ENCODE measurements around the gene YJU2.
"Not testable (repeated sequence)": the region's sequence is repeated elsewhere in the genome, so short reads cannot be mapped to it uniquely, and the experiment has no call there.

YJU2 gene

GRCh38 chr19:4284176-4284958 is 37.5 kb downstream of the YJU2 start:
- Histone ChIP-seq H4K5ac (ENCODE audit: low read length) (no peak overlapping the region), H3K4me1 (ENCODE audit: control insufficient read depth, low read depth, low read length) (no peaks in the 10 kb centered on the region), H3K56ac (ENCODE audit: low read length) (no peak overlapping the region), H3K27me3 (ENCODE audit: insufficient read depth, low read length, poor library complexity) (peaks cover 8% of the 10 kb centered on the region), H3K23ac (ENCODE audit: low read length) (no peak overlapping the region), H3K27ac (ENCODE audit: low read depth, low read length) (no peak overlapping the region), H2AK5ac (ENCODE audit: low read length) (no peak overlapping the region), H3K4ac (ENCODE audit: low read depth, low read length) (no peak overlapping the region), H3K18ac (ENCODE audit: low read length) (no peak overlapping the region), H2BK120ac (ENCODE audit: low read depth, low read length) (no peak overlapping the region), H4K8ac (ENCODE audit: low read depth, low read length) (no peak overlapping the region), H3K4me3 (ENCODE audit: low read length) (no peak overlapping the region), H3K9ac (ENCODE audit: low read length) (no peak overlapping the region), H2BK5ac (ENCODE audit: low read length) (no peak overlapping the region), H3K4me2 (ENCODE audit: low read length) (no peak overlapping the region), H3K36me3 (ENCODE audit: control insufficient read depth, insufficient read depth, low read length) (no peaks in the 10 kb centered on the region), H2BK15ac (replicated peaks; ENCODE audit: low read depth) (no peak overlapping the region), H3K79me2 (ENCODE audit: control insufficient read depth, insufficient read depth, low read length) (no peaks in the 10 kb centered on the region), H3K79me1 (ENCODE audit: low read length) (no peaks in the 10 kb centered on the region)
- no CpG with 5 or more reads among the region's 20 CpGs for WGBS (ENCODE audit: extremely low coverage, insufficient coverage, low lambda C conversion rate)
- DNase-seq, result peak; percentile 88

GRCh38 chr19:4284974-4285373 is 38.1 kb downstream of the YJU2 start:
- H3K56ac ChIP-seq (ENCODE audit: low read length), result no peak overlapping the region
- H3K18ac ChIP-seq (ENCODE audit: low read length), result no peak overlapping the region
- H3K23ac ChIP-seq (ENCODE audit: low read length), result no peak overlapping the region
- DNase-seq, result no peak
- no peak overlapping the region for H3K4ac ChIP-seq (ENCODE audit: low read depth, low read length)
- H3K79me1 ChIP-seq (ENCODE audit: low read length), result no peaks in the 10 kb centered on the region
- H3K79me2 ChIP-seq (ENCODE audit: control insufficient read depth, insufficient read depth, low read length), result no peaks in the 10 kb centered on the region
- H3K4me2 ChIP-seq (ENCODE audit: low read length), result no peak overlapping the region
- H3K4me3 ChIP-seq (ENCODE audit: low read length), result no peak overlapping the region
- WGBS (ENCODE audit: extremely low coverage, insufficient coverage, low lambda C conversion rate), result no CpG with 5 or more reads among the region's 6 CpGs
- no peak overlapping the region for H2BK5ac ChIP-seq (ENCODE audit: low read length)
- H3K36me3 ChIP-seq (ENCODE audit: control insufficient read depth, insufficient read depth, low read length), result no peaks in the 10 kb centered on the region
- no peak overlapping the region for H4K5ac ChIP-seq (ENCODE audit: low read length)
- no peak overlapping the region for H4K8ac ChIP-seq (ENCODE audit: low read depth, low read length)
- no peak overlapping the region for H3K27ac ChIP-seq (ENCODE audit: low read depth, low read length)
- H2BK120ac ChIP-seq (ENCODE audit: low read depth, low read length), result no peak overlapping the region
- H3K27me3 ChIP-seq (ENCODE audit: insufficient read depth, low read length, poor library complexity), result peaks cover 4% of the 10 kb centered on the region
- no peak overlapping the region for H2BK15ac ChIP-seq (replicated peaks; ENCODE audit: low read depth)
- no peak overlapping the region for H3K9ac ChIP-seq (ENCODE audit: low read length)
- H2AK5ac ChIP-seq (ENCODE audit: low read length), result no peak overlapping the region
- H3K4me1 ChIP-seq (ENCODE audit: control insufficient read depth, low read depth, low read length), result no peaks in the 10 kb centered on the region

- H3K4ac ChIP-seq (ENCODE audit: low read depth, low read length); H3K4me3 ChIP-seq (ENCODE audit: low read length); DNase-seq; H3K18ac ChIP-seq (ENCODE audit: low read length); H2BK5ac ChIP-seq (ENCODE audit: low read length); H3K4me1 ChIP-seq (ENCODE audit: control insufficient read depth, low read depth, low read length); H3K79me2 ChIP-seq (ENCODE audit: control insufficient read depth, insufficient read depth, low read length); H2AK5ac ChIP-seq (ENCODE audit: low read length); H4K5ac ChIP-seq (ENCODE audit: low read length); H3K27ac ChIP-seq (ENCODE audit: low read depth, low read length); H3K56ac ChIP-seq (ENCODE audit: low read length); H3K4me2 ChIP-seq (ENCODE audit: low read length); H3K23ac ChIP-seq (ENCODE audit: low read length); H2BK120ac ChIP-seq (ENCODE audit: low read depth, low read length); H4K8ac ChIP-seq (ENCODE audit: low read depth, low read length); H2BK15ac ChIP-seq (replicated peaks; ENCODE audit: low read depth); H3K27me3 ChIP-seq (ENCODE audit: insufficient read depth, low read length, poor library complexity); H3K9ac ChIP-seq (ENCODE audit: low read length); H3K79me1 ChIP-seq (ENCODE audit: low read length); H3K36me3 ChIP-seq (ENCODE audit: control insufficient read depth, insufficient read depth, low read length): not testable (repeated sequence)
- no CpG with 5 or more reads among the region's 4 CpGs for WGBS (ENCODE audit: extremely low coverage, insufficient coverage, low lambda C conversion rate)
These were observed 39.3 kb downstream of the YJU2 start for GRCh38 chr19:4286141-4286540.

GRCh38 chr19:4288091-4288777 is 41.4 kb downstream of the YJU2 start:
- WGBS (ENCODE audit: extremely low coverage, insufficient coverage, low lambda C conversion rate), result no CpG with 5 or more reads among the region's 16 CpGs
- Histone ChIP-seq H3K4ac (ENCODE audit: low read depth, low read length) (no peak overlapping the region), H2BK15ac (replicated peaks; ENCODE audit: low read depth) (no peak overlapping the region), H4K5ac (ENCODE audit: low read length) (no peak overlapping the region), H3K4me2 (ENCODE audit: low read length) (no peak overlapping the region), H3K4me3 (ENCODE audit: low read length) (no peak overlapping the region), H3K36me3 (ENCODE audit: control insufficient read depth, insufficient read depth, low read length) (no peaks in the 10 kb centered on the region), H3K79me1 (ENCODE audit: low read length) (no peaks in the 10 kb centered on the region), H3K56ac (ENCODE audit: low read length) (no peak overlapping the region), H4K8ac (ENCODE audit: low read depth, low read length) (no peak overlapping the region), H3K4me1 (ENCODE audit: control insufficient read depth, low read depth, low read length) (no peaks in the 10 kb centered on the region), H3K27me3 (ENCODE audit: insufficient read depth, low read length, poor library complexity) (no peaks in the 10 kb centered on the region), H3K18ac (ENCODE audit: low read length) (no peak overlapping the region), H2BK120ac (ENCODE audit: low read depth, low read length) (no peak overlapping the region), H3K79me2 (ENCODE audit: control insufficient read depth, insufficient read depth, low read length) (no peaks in the 10 kb centered on the region), H3K27ac (ENCODE audit: low read depth, low read length) (no peak overlapping the region), H3K23ac (ENCODE audit: low read length) (no peak overlapping the region), H2AK5ac (ENCODE audit: low read length) (no peak overlapping the region), H3K9ac (ENCODE audit: low read length) (no peak overlapping the region), H2BK5ac (ENCODE audit: low read length) (no peak overlapping the region)
- peak; percentile 77 for DNase-seq

GRCh38 chr19:4291184-4291732 is 44.4 kb downstream of the YJU2 start:
- H2BK5ac ChIP-seq (ENCODE audit: low read length), result no peak overlapping the region
- no peak overlapping the region for H3K4me3 ChIP-seq (ENCODE audit: low read length)
- no peaks in the 10 kb centered on the region for H3K79me2 ChIP-seq (ENCODE audit: control insufficient read depth, insufficient read depth, low read length)
- no peaks in the 10 kb centered on the region for H3K79me1 ChIP-seq (ENCODE audit: low read length)
- no peak overlapping the region for H3K4me2 ChIP-seq (ENCODE audit: low read length)
- H3K9ac ChIP-seq (ENCODE audit: low read length), result no peak overlapping the region
- no CpG with 5 or more reads among the region's 8 CpGs for WGBS (ENCODE audit: extremely low coverage, insufficient coverage, low lambda C conversion rate)
- no peak overlapping the region for H4K8ac ChIP-seq (ENCODE audit: low read depth, low read length)
- no peaks in the 10 kb centered on the region for H3K27me3 ChIP-seq (ENCODE audit: insufficient read depth, low read length, poor library complexity)
- no peaks in the 10 kb centered on the region for H3K4me1 ChIP-seq (ENCODE audit: control insufficient read depth, low read depth, low read length)
- H3K36me3 ChIP-seq (ENCODE audit: control insufficient read depth, insufficient read depth, low read length), result no peaks in the 10 kb centered on the region
- H2AK5ac ChIP-seq (ENCODE audit: low read length), result no peak overlapping the region
- H2BK120ac ChIP-seq (ENCODE audit: low read depth, low read length), result no peak overlapping the region
- no peak overlapping the region for H4K5ac ChIP-seq (ENCODE audit: low read length)
- H3K56ac ChIP-seq (ENCODE audit: low read length), result no peak overlapping the region
- no peak overlapping the region for H3K27ac ChIP-seq (ENCODE audit: low read depth, low read length)
- no peak for DNase-seq
- no peak overlapping the region for H3K18ac ChIP-seq (ENCODE audit: low read length)
- H3K4ac ChIP-seq (ENCODE audit: low read depth, low read length), result no peak overlapping the region
- no peak overlapping the region for H3K23ac ChIP-seq (ENCODE audit: low read length)
- no peak overlapping the region for H2BK15ac ChIP-seq (replicated peaks; ENCODE audit: low read depth)

Data from mesendoderm (in vitro differentiated cells).